K562 (cell line): ENCODE results near the gene RGS3. TPM values are rescaled to one million over a fixed set of nuclear protein-coding genes. Genes with fewer than 3 reads are reported as not detected.

Experiments
- CBFA2T3 ChIP-seq: fragments of 450-650 bp; IDR thresholded peaks from 2 replicates; pipeline ENCODE4 v1.6.1; 2017
- FOSL1 ChIP-seq: fragments of 200-800 bp; sonication (Bioruptor generic); conservative IDR thresholded peaks from 2 replicates; pipeline ENCODE4 v1.6.1; 2016; ENCODE audit warnings: missing genetic modification characterization, missing compliant biosample characterization
- ILK ChIP-seq: fragments of 450-650 bp; IDR thresholded peaks from 2 replicates; pipeline ENCODE4 v1.6.1; 2016; ENCODE audit warnings: missing genetic modification characterization, low read depth, mild to moderate bottlenecking, missing compliant biosample characterization, moderate library complexity, borderline replicate concordance
- NR3C1 ChIP-seq: sonication (generic); formaldehyde crosslinking; IDR thresholded peaks from 2 replicates; pipeline ENCODE4 v1.8.1; 2022; ENCODE audit warnings: missing genetic modification reagents
- PML ChIP-seq: IDR thresholded peaks from 2 replicates; pipeline ENCODE4 v1.6.1; 2012; ENCODE audit warnings: low read length, inconsistent platforms
- SMAD2 ChIP-seq: fragments of 150-350 bp; IDR thresholded peaks from 2 replicates; pipeline ENCODE4 v1.6.1; 2014; ENCODE audit warnings: low read depth, mild to moderate bottlenecking, low read length
- ZNF780A ChIP-seq: fragments of 250-450 bp; sonication (Bioruptor Pico); IDR thresholded peaks from 2 replicates; pipeline ENCODE4 v1.5.0; 2021; ENCODE audit warnings: mild to moderate bottlenecking
- polyA plus RNA-seq, 8 experiments: library from polyadenylated mRNA; depleted of rRNA in 4 of 8; stranded (reverse) in 5 of 8; unstranded in 3 of 8; fragments of >200 nt; fragmentation: Nextera tagmentation in 2 of 8; fragmentation: Illumina TruSeq in 1 of 8; extraction: Ambion mirVana in 2 of 8; extraction: Trizol in 1 of 8; gene quantifications; 2 replicates each; pipeline versions ENCODE4 v1.2.1 to v1.2.3, GENCODE V29; 2011 to 2014; ENCODE audit warnings: inconsistent platforms in 1 of 8, missing spikeins in 1 of 8
- total RNA-seq, 7 experiments: library from RNA; depleted of rRNA in 6 of 7; stranded (reverse); fragments of >200 nt in 6 of 7; fragmentation: Illumina TruSeq in 2 of 7; extraction: Trizol in 2 of 7; gene quantifications; 2 replicates each; pipeline versions ENCODE4 v1.2.1 to v1.2.3, GENCODE V29; 2011 to 2021; ENCODE audit warnings: low replicate concordance in 1 of 7
- TF ChIP-seq, protein P1 (sequence below): fragments of 250-450 bp; sonication (Bioruptor Pico); IDR thresholded peaks from 2 replicates; pipeline ENCODE4 v1.8.0; 2022; ENCODE audit warnings: moderate library complexity, mild to moderate bottlenecking, inconsistent platforms
- TF ChIP-seq, protein P2 (sequence below): sonication (generic); formaldehyde crosslinking; IDR thresholded peaks from 2 replicates; pipeline ENCODE4 v1.8.1; 2023; ENCODE audit warnings: mild to moderate bottlenecking, missing genetic modification reagents

RGS3 gene
- total and polyA plus RNA-seq, 9 of the 15 experiments (the other 6 are each of a cell fraction or from before 2014, with no cell fraction given): 0.08 to 2.9 (median 0.95) TPM

GRCh38 chr9:113602126-113603047 is 138.9 kb downstream of the RGS3 start (continued):
- TF ChIP-seq, protein P1, sequence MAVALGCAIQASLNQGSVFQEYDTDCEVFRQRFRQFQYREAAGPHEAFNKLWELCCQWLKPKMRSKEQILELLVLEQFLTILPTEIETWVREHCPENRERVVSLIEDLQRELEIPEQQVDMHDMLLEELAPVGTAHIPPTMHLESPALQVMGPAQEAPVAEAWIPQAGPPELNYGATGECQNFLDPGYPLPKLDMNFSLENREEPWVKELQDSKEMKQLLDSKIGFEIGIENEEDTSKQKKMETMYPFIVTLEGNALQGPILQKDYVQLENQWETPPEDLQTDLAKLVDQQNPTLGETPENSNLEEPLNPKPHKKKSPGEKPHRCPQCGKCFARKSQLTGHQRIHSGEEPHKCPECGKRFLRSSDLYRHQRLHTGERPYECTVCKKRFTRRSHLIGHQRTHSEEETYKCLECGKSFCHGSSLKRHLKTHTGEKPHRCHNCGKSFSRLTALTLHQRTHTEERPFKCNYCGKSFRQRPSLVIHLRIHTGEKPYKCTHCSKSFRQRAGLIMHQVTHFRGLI: no peak
- TF ChIP-seq FOSL1 (peak; percentile 55), ZNF780A (CRISPR knock-in tag) (no peak), SMAD2 (no peak), NR3C1 (CRISPR knock-in tag) (no peak), ILK (tag) (no peak), PML (no peak), CBFA2T3 (peak; percentile 33; the same call in 1 of the 2 replicates)
- TF ChIP-seq, protein P2, sequence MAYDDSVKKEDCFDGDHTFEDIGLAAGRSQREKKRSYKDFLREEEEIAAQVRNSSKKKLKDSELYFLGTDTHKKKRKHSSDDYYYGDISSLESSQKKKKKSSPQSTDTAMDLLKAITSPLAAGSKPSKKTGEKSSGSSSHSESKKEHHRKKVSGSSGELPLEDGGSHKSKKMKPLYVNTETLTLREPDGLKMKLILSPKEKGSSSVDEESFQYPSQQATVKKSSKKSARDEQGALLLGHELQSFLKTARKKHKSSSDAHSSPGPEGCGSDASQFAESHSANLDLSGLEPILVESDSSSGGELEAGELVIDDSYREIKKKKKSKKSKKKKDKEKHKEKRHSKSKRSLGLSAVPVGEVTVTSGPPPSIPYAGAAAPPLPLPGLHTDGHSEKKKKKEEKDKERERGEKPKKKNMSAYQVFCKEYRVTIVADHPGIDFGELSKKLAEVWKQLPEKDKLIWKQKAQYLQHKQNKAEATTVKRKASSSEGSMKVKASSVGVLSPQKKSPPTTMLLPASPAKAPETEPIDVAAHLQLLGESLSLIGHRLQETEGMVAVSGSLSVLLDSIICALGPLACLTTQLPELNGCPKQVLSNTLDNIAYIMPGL (CRISPR knock-in tag): no peak
